Stomach (tissue), 9 donors: ENCODE data around the gene NFE2L1. TPM values are rescaled to one million over a fixed set of nuclear protein-coding genes. Genes with fewer than 3 reads are reported as not detected.

Source experiments
- DNase-seq, 2 donors: peaks; one replicate each; pipeline versions ENCODE4 v3.0.0 to v3.0.0-alpha.2; 2013 to 2019
- H3K27ac ChIP-seq, 5 donors: fragments of 200-600 bp in 4 of 5; sonication (generic) in 4 of 5; one replicate each; pipeline ENCODE4 v1.5.1; 2013 to 2019; ENCODE audit warnings: mild to moderate bottlenecking in 1 of 5, moderate library complexity in 1 of 5
- H3K27me3 ChIP-seq, 3 donors: fragments of 200-600 bp; sonication (generic); one replicate each; pipeline ENCODE4 v1.5.1; 2017 to 2019; ENCODE audit warnings: mixed run types in 1 of 3
- H3K36me3 ChIP-seq, 4 donors: fragments of 200-600 bp; sonication (generic); 1 replicate in 3 of 4; 2 replicates in 1 of 4; pipeline ENCODE4 v1.5.1; 2016 to 2019
- H3K4me1 ChIP-seq, 4 donors: fragments of 200-600 bp; sonication (generic); one replicate each; pipeline ENCODE4 v1.5.1; 2016 to 2019
- H3K4me3 ChIP-seq, 4 donors: fragments of 200-600 bp; sonication (generic) in 3 of 4; one replicate each; pipeline ENCODE4 v1.5.1; 2016 to 2019; ENCODE audit warnings: mild to moderate bottlenecking in 1 of 4
- H3K9me3 ChIP-seq, 4 donors: fragments of 200-600 bp; sonication (generic); one replicate each; pipeline ENCODE4 v1.5.1; 2016 to 2019
- EP300 ChIP-seq: sonication (generic); formaldehyde crosslinking; IDR thresholded peaks from one replicate; pipeline ENCODE4 v1.6.1; 2017; ENCODE audit warnings: antibody characterized with exemption
- POLR2A ChIP-seq, 4 donors: fragments of 450-650 bp; IDR thresholded peaks; one replicate each; pipeline ENCODE4 v1.6.1; 2016; ENCODE audit warnings: antibody characterized with exemption in 4 of 4, control low read depth in 2 of 4, mild to moderate bottlenecking in 1 of 4, moderate library complexity in 1 of 4
- POLR2AphosphoS5 ChIP-seq, 3 donors: sonication (generic); formaldehyde crosslinking; IDR thresholded peaks; one replicate each; pipeline ENCODE4 v1.6.1; 2016; ENCODE audit warnings: antibody characterized with exemption in 3 of 3
- WGBS, 5 donors: extraction: QIAGEN DNeasy Blood & Tissue Kit in 3 of 5; methylation state at CpG; one replicate each; pipeline versions ENCODE4 v1.1.5 to v1.1.7; 2013 to 2018; 5-methylcytosine and 5-hydroxymethylcytosine counted together
- intact Hi-C: fragments of 100-400 bp; cut with DNase I; formaldehyde crosslinking; loops from one replicate; pipeline ENCODE4 v1.15.1; 2023; ENCODE audit warnings: low total_unique reads
- polyA plus RNA-seq, 3 donors: library from polyadenylated mRNA; stranded (reverse); fragments of 200-250 nt; gene quantifications; one replicate each; pipeline ENCODE4 v1.2.3, GENCODE V29; 2013
- total RNA-seq, 5 donors: library from RNA; depleted of rRNA; stranded (reverse); fragments of >200 nt; gene quantifications; one replicate each; pipeline versions ENCODE4 v1.1.0 to v1.2.3, GENCODE V29; 2014 to 2016
- TF ChIP-seq, protein P1 (sequence below), 7 experiments: fragments of 450-650 bp in 4 of 7; fragments of 200-600 bp in 3 of 7; sonication (generic) in 3 of 7; IDR thresholded peaks; one replicate each; pipeline ENCODE4 v1.5.1; 2016 to 2019; ENCODE audit warnings: antibody characterized with exemption in 7 of 7, control low read depth in 2 of 7, mild to moderate bottlenecking in 1 of 7
- donor health status: healthy with polysubstance abuse.
- donor health status: Bipolar disorder and iron deficiency.
- donor health status: healthy.

The NFE2L1 gene
- total and polyA plus RNA-seq, 8 donors: 25.2 to 160 (median 58.3) TPM

DNA sequence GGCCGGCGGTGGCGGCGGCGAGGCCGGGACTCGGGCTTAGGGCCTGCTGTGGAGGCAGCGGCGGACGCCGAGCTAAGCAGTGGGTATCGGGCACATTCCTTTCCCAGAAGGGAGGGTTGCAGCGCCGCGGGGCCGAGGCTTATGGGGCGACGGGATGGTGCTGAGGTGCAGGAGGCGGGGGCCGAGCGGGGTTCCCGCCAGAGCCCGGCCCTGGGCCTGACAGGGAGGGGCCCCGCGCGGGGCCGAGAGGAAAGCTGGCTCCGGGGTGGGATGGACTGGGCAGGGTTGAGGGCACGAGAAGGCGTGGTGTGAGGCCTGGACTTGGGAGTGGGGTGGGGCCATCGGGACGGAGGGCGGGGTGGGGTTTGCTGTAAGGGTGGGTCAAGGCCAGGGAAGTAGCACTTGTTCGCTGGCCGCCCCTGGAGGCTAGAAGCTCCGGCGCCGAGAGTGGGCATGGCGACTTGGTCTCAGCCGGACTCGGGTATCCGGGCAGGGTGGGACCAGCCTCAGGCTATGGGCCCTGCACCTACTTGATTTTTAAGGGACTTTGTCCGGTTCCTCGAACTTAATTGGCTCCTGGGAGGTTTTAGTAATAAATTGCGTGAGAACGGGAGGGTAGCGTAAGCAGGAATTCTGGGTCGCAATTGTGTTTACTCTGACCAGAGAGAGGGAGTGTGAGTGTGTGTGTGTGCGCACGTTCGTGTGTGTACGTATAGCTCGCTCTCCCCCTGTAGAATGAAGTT, 396 bp downstream of the NFE2L1 start:
- peaks cover 56 to 66% (median 62%) of the 10 kb centered on the region in 4 donors for H3K4me1 ChIP-seq
- H3K36me3 ChIP-seq: peaks cover 10 to 28% (median 17%) of the 10 kb centered on the region in 4 donors
- H3K27ac ChIP-seq: peak overlapping the region; percentile 94 to 99 (median 97)
- no peaks in the 10 kb centered on the region for H3K9me3 ChIP-seq
- DNase-seq: peak; percentile 90 to 94
- intact Hi-C loops: no loop called here
- peak overlapping the region; percentile 71 to 80 (median 75) for H3K4me3 ChIP-seq
- TF ChIP-seq EP300 (no peak), POLR2A (IDR thresholded peaks at IDR 0.05) (peak in 1 of 4 donors; percentile 16), POLR2AphosphoS5 (IDR thresholded peaks at IDR 0.05) (peak; percentile 2 to 92 (median 87))
- TF ChIP-seq, protein P1, sequence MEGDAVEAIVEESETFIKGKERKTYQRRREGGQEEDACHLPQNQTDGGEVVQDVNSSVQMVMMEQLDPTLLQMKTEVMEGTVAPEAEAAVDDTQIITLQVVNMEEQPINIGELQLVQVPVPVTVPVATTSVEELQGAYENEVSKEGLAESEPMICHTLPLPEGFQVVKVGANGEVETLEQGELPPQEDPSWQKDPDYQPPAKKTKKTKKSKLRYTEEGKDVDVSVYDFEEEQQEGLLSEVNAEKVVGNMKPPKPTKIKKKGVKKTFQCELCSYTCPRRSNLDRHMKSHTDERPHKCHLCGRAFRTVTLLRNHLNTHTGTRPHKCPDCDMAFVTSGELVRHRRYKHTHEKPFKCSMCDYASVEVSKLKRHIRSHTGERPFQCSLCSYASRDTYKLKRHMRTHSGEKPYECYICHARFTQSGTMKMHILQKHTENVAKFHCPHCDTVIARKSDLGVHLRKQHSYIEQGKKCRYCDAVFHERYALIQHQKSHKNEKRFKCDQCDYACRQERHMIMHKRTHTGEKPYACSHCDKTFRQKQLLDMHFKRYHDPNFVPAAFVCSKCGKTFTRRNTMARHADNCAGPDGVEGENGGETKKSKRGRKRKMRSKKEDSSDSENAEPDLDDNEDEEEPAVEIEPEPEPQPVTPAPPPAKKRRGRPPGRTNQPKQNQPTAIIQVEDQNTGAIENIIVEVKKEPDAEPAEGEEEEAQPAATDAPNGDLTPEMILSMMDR (IDR thresholded peaks at IDR 0.05): no peak
- H3K27me3 ChIP-seq: no peaks in the 10 kb centered on the region
- 0 to 2% (median 1%) methylated on average over 24 to 53 of the region's 53 CpGs for WGBS, 5 donors

DNA sequence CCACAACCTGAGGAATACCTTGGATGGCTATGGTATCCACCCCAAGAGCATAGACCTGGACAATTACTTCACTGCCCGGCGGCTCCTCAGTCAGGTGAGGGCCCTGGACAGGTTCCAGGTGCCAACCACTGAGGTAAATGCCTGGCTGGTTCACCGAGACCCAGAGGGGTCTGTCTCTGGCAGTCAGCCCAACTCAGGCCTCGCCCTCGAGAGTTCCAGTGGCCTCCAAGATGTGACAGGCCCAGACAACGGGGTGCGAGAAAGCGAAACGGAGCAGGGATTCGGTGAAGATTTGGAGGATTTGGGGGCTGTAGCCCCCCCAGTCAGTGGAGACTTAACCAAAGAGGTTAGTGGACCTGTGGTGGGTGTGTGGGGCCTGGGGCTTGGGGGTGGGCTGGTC, 3.1 kb downstream of the NFE2L1 start:
- Histone ChIP-seq H3K36me3 (peaks cover 14 to 50% (median 34%) of the 10 kb centered on the region in 4 donors), H3K4me3 (peak overlapping the region in 2 of 4 donors; percentile 38 to 71), H3K4me1 (peaks cover 78 to 84% (median 82%) of the 10 kb centered on the region in 4 donors), H3K27ac (peak overlapping the region; percentile 18 to 99 (median 97)), H3K27me3 (no peaks in the 10 kb centered on the region), H3K9me3 (no peaks in the 10 kb centered on the region)
- peak in 1 of 2 donors; percentile 16 for DNase-seq
- WGBS, 5 donors: 54 to 73% (median 61%) methylated on average over 8 to 10 of the region's 10 CpGs
- intact Hi-C loops: no loop called here
- TF ChIP-seq EP300 (no peak), POLR2AphosphoS5 (IDR thresholded peaks at IDR 0.05) (no peak), POLR2A (IDR thresholded peaks at IDR 0.05) (no peak)
- TF ChIP-seq, protein P1 (IDR thresholded peaks at IDR 0.05): no peak

DNA sequence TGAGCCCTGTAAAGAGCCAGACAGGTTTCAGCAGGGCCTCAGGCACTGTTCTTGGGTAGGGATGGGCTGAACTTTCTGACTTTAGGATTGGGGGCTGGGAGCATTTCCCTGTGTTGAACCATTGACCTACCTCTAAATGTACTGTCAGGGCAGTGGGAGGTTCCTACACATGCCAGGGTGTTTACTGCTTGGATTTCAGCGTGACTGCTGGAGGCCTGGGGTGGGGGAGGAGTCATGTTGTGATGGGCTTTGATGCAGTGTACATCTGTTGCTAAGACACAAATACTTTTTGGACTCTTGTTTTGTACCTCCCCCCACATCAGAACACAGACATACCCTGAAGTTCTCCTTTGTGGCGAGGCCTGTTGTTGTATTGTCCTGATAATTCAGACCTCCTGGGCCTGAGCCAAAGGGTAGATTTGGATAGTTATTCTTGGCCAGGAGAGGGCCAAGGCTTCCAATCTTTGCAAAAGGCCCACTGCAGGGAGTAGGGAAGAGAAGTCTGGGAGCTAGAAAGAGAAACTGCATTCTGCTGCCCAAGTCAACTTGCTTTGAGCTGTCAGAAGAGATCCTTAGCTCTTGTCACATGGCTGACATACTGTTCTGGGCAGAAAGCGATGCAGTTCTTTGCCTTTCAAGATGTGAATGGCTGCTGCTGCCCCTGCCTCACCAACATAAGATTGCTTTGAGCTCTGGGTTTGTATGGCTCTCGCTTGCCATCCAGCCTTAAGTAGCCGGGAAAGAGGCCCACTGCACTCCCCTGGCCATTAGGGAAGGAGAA, 3.7 kb downstream of the NFE2L1 start:
- DNase-seq: peak; percentile 38 to 83
- TF ChIP-seq, protein P1 (IDR thresholded peaks at IDR 0.05): no peak
- TF ChIP-seq POLR2A (IDR thresholded peaks at IDR 0.05): no peak
- TF ChIP-seq POLR2AphosphoS5 (IDR thresholded peaks at IDR 0.05): no peak
- no peak for TF ChIP-seq EP300
- H3K9me3 ChIP-seq: no peaks in the 10 kb centered on the region
- 37 to 58% (median 42%) methylated on average over 5 of the region's 5 CpGs for WGBS, 5 donors
- H3K36me3 ChIP-seq: peaks cover 20 to 56% (median 40%) of the 10 kb centered on the region in 4 donors
- peak overlapping the region; percentile 18 to 99 (median 97) for H3K27ac ChIP-seq
- H3K4me3 ChIP-seq: peak overlapping the region in 3 of 4 donors; percentile 5 to 71 (median 38)
- H3K4me1 ChIP-seq: peaks cover 73 to 78% (median 76%) of the 10 kb centered on the region in 4 donors
- intact Hi-C loops: no loop called here
- no peaks in the 10 kb centered on the region for H3K27me3 ChIP-seq
